Smooth muscle cell (in vitro differentiated cells): ENCODE data around the gene DEFB126. TPM values are rescaled to one million over a fixed set of nuclear protein-coding genes. Genes with fewer than 3 reads are reported as not detected.

Experiments
- DNase-seq: peaks from one replicate; lab custom pipeline; 2025; ENCODE audit not compliant: unreplicated experiment; lab: John Stamatoyannopoulos, UW
- H2AFZ ChIP-seq: fragments of 200-600 bp; sonication (generic); 2 replicates; pipeline ENCODE4 v1.6.0; 2016; ENCODE audit warnings: antibody characterized with exemption, low read depth, mild to moderate bottlenecking
- H3F3A ChIP-seq: fragments of 200-600 bp; sonication (generic); 2 replicates; pipeline ENCODE4 v1.6.0; 2017; ENCODE audit warnings: antibody characterized with exemption, low read depth
- H3K27ac ChIP-seq: fragments of 200-600 bp; sonication (generic); 2 replicates; pipeline ENCODE4 v1.5.1; 2016; ENCODE audit warnings: low read depth, mild to moderate bottlenecking
- H3K27me3 ChIP-seq: fragments of 200-600 bp; sonication (generic); 2 replicates; pipeline ENCODE4 v1.6.1; 2016; ENCODE audit warnings: low read depth, mild to moderate bottlenecking
- H3K36me3 ChIP-seq: fragments of 200-600 bp; sonication (generic); 2 replicates; pipeline ENCODE4 v1.5.1; 2016; ENCODE audit warnings: low read depth
- H3K4me1 ChIP-seq: fragments of 200-600 bp; sonication (generic); 2 replicates; pipeline ENCODE4 v1.5.1; 2016; ENCODE audit warnings: low read depth
- H3K4me2 ChIP-seq: fragments of 200-600 bp; sonication (generic); 2 replicates; pipeline ENCODE4 v1.6.0; 2016; ENCODE audit warnings: mild to moderate bottlenecking
- H3K4me3 ChIP-seq: fragments of 200-600 bp; sonication (generic); 2 replicates; pipeline ENCODE4 v1.5.1; 2016; ENCODE audit warnings: mild to moderate bottlenecking
- H3K79me2 ChIP-seq: fragments of 200-600 bp; sonication (generic); 2 replicates; pipeline ENCODE4 v1.6.0; 2016; ENCODE audit warnings: low read depth, mild to moderate bottlenecking
- H3K9ac ChIP-seq: fragments of 200-600 bp; sonication (generic); 2 replicates; pipeline ENCODE4 v1.6.0; 2016; ENCODE audit warnings: low read depth
- H3K9me3 ChIP-seq: fragments of 200-600 bp; sonication (generic); replicated peaks from 2 replicates; pipeline ENCODE4 v1.5.1; 2016; ENCODE audit warnings: low read depth
- H4K20me1 ChIP-seq: fragments of 200-600 bp; sonication (generic); 2 replicates; pipeline ENCODE4 v1.6.0; 2016; ENCODE audit warnings: low read depth
- CTCF ChIP-seq: fragments of 200-600 bp; sonication (generic); IDR thresholded peaks from 2 replicates; pipeline ENCODE4 v1.5.1; 2017; ENCODE audit warnings: borderline replicate concordance, mild to moderate bottlenecking, antibody characterized with exemption; ENCODE audit not compliant: insufficient read depth, poor library complexity, severe bottlenecking
- WGBS: methylation state at CpG from one replicate; pipeline ENCODE4 v1.1.7; 2016; ENCODE audit warnings: low lambda C conversion rate; 5-methylcytosine and 5-hydroxymethylcytosine counted together
- polyA plus RNA-seq: library from polyadenylated mRNA; unstranded; fragments of >200 nt; fragmentation: Nextera tagmentation; extraction: Ambion mirVana; gene quantifications from 2 replicates; pipeline ENCODE4 v1.2.1, GENCODE V29; 2016
- total RNA-seq: library from RNA; depleted of rRNA; stranded (reverse); fragments of >200 nt; gene quantifications from 2 replicates; pipeline ENCODE4 v1.2.3, GENCODE V29; 2014

Gene DEFB126
- total and polyA plus RNA-seq, 2 experiments from 2014 or later, result not detected

- H3K4me3 ChIP-seq, result no peak overlapping the region
- no peaks in the 10 kb centered on the region for H3K27me3 ChIP-seq
- no peaks in the 10 kb centered on the region for H3F3A ChIP-seq
- no peaks in the 10 kb centered on the region for H3K79me2 ChIP-seq
- no peak overlapping the region for H3K4me2 ChIP-seq
- no peak for DNase-seq
- no peak overlapping the region for H2AFZ ChIP-seq
- H3K9me3 ChIP-seq, result no peaks in the 10 kb centered on the region
- TF ChIP-seq CTCF, result no peak
- H3K4me1 ChIP-seq, result no peaks in the 10 kb centered on the region
- no peak overlapping the region for H3K27ac ChIP-seq
- 89% methylated on average over 11 of the region's 11 CpGs for WGBS
- no peaks in the 10 kb centered on the region for H3K36me3 ChIP-seq
- no peak overlapping the region for H3K9ac ChIP-seq
- no peaks in the 10 kb centered on the region for H4K20me1 ChIP-seq
Observed at GRCh38 chr20:137668-138490, 4.5 kb upstream of the DEFB126 start.

GRCh38 chr20:145877-146276 lies 3.5 kb downstream of the DEFB126 start:
- Histone ChIP-seq H3K27me3 (no peaks in the 10 kb centered on the region), H3K4me2 (no peak overlapping the region), H3K9ac (no peak overlapping the region), H3K79me2 (no peaks in the 10 kb centered on the region), H3K36me3 (no peaks in the 10 kb centered on the region), H4K20me1 (no peaks in the 10 kb centered on the region), H3K9me3 (no peaks in the 10 kb centered on the region), H3F3A (no peaks in the 10 kb centered on the region), H2AFZ (no peak overlapping the region), H3K27ac (no peak overlapping the region), H3K4me1 (no peaks in the 10 kb centered on the region), H3K4me3 (no peak overlapping the region)
- 60% methylated on average over 2 of the region's 2 CpGs for WGBS
- no peak for TF ChIP-seq CTCF
- DNase-seq, result no peak

GRCh38 chr20:152131-152530 lies 9.7 kb downstream of the DEFB126 start:
- Histone ChIP-seq H3K4me3 (no peak overlapping the region), H2AFZ (no peak overlapping the region), H3F3A (no peaks in the 10 kb centered on the region), H3K79me2 (no peaks in the 10 kb centered on the region), H3K4me1 (no peaks in the 10 kb centered on the region), H3K9ac (no peak overlapping the region), H3K4me2 (no peak overlapping the region), H3K27me3 (no peaks in the 10 kb centered on the region), H4K20me1 (no peaks in the 10 kb centered on the region), H3K36me3 (no peaks in the 10 kb centered on the region), H3K9me3 (no peaks in the 10 kb centered on the region), H3K27ac (no peak overlapping the region)
- TF ChIP-seq CTCF, result no peak
- WGBS, result 82% methylated on average over 1 of the region's 1 CpG
- DNase-seq, result no peak

- Histone ChIP-seq H4K20me1 (no peaks in the 10 kb centered on the region), H3F3A (no peaks in the 10 kb centered on the region), H2AFZ (no peak within 1 kb of the TSS), H3K36me3 (no peaks in the 10 kb centered on the region), H3K4me3 (no peak within 1 kb of the TSS), H3K79me2 (no peaks in the 10 kb centered on the region), H3K9ac (no peak within 1 kb of the TSS), H3K9me3 (no peaks in the 10 kb centered on the region), H3K4me2 (no peak within 1 kb of the TSS), H3K27ac (no peak within 1 kb of the TSS), H3K4me1 (no peaks in the 10 kb centered on the region), H3K27me3 (no peaks in the 10 kb centered on the region)
- no peak for TF ChIP-seq CTCF
- DNase-seq, result no peak
- WGBS, result 87% methylated on average over 5 of the region's 5 CpGs
Observed at GRCh38 chr20:157154-157553, 14.8 kb downstream of the DEFB126 start, which contains the start of gene DEFB127. DEFB127 (plus strand) TSS chr20:157454; CDS start chr20:157545, 91 bp downstream.
